Astrocyte (in vitro differentiated cells and primary cell): ENCODE measurements around the gene CDH24. TPM values are rescaled to one million over a fixed set of nuclear protein-coding genes. Genes with fewer than 3 reads are reported as not detected.
A peak's percentile ranks its signal among the peaks of the same experiment; 100 is the strongest.

Experiments used
- DNase-seq: peaks from one replicate; pipeline ENCODE4 v3.0.0-alpha.2; 2010; ENCODE audit warnings: low read depth
- FAIRE-seq: peaks from 2 replicates; lab custom pipeline; 2011; peaks lifted over from hg19 to GRCh38; lab: Jason Lieb, UNC
- H2AFZ ChIP-seq: 2 replicates; pipeline ENCODE4 v1.6.0; 2012; ENCODE audit warnings: low read depth, low read length, inconsistent platforms
- H3K27ac ChIP-seq: 2 replicates; pipeline ENCODE4 v1.5.1; 2011; ENCODE audit warnings: low read depth, low read length, inconsistent platforms
- H3K27me3 ChIP-seq: 2 replicates; pipeline ENCODE4 v1.6.0; 2011; ENCODE audit warnings: low read length, inconsistent platforms; ENCODE audit not compliant: insufficient read depth
- H3K36me3 ChIP-seq: 2 replicates; pipeline ENCODE4 v1.5.1; 2011; ENCODE audit warnings: low read length, inconsistent platforms; ENCODE audit not compliant: insufficient read depth
- H3K4me1 ChIP-seq: 2 replicates; pipeline ENCODE4 v1.5.1; 2011; ENCODE audit warnings: low read length, inconsistent platforms; ENCODE audit not compliant: insufficient read depth
- H3K4me2 ChIP-seq: 2 replicates; pipeline ENCODE4 v1.6.0; 2012; ENCODE audit warnings: low read length, inconsistent platforms
- H3K4me3 ChIP-seq: 2 replicates; pipeline ENCODE4 v1.5.1; 2011; ENCODE audit warnings: low read depth, mild to moderate bottlenecking, low read length, inconsistent platforms; ENCODE audit not compliant: insufficient read depth
- H3K79me2 ChIP-seq: 2 replicates; pipeline ENCODE4 v1.6.0; 2012; ENCODE audit warnings: mild to moderate bottlenecking, low read length, inconsistent platforms; ENCODE audit not compliant: insufficient read depth
- H3K9ac ChIP-seq: 2 replicates; pipeline ENCODE4 v1.6.0; 2012; ENCODE audit warnings: mild to moderate bottlenecking, low read length, inconsistent platforms
- H3K9me3 ChIP-seq: 2 replicates; pipeline ENCODE4 v1.5.1; 2012; ENCODE audit warnings: low read depth, mild to moderate bottlenecking, low read length, inconsistent platforms; ENCODE audit not compliant: insufficient read depth
- H4K20me1 ChIP-seq: 2 replicates; pipeline ENCODE4 v1.6.0; 2012; ENCODE audit warnings: low read length, inconsistent platforms; ENCODE audit not compliant: insufficient read depth
- H3K27ac Mint-ChIP-seq: one replicate; pipeline ENCODE4 v1.8.0; 2021; ENCODE audit warnings: mild to moderate bottlenecking, mixed read lengths; ENCODE audit not compliant: unreplicated experiment
- H3K27me3 Mint-ChIP-seq: one replicate; pipeline ENCODE4 v1.8.0; 2021; ENCODE audit warnings: low read depth, mixed read lengths; ENCODE audit not compliant: unreplicated experiment
- H3K36me3 Mint-ChIP-seq: one replicate; pipeline ENCODE4 v1.8.0; 2021; ENCODE audit warnings: low read depth, mixed read lengths; ENCODE audit not compliant: unreplicated experiment
- H3K4me1 Mint-ChIP-seq: one replicate; pipeline ENCODE4 v1.8.0; 2021; ENCODE audit warnings: low read depth, mixed read lengths; ENCODE audit not compliant: unreplicated experiment
- H3K4me3 Mint-ChIP-seq: one replicate; pipeline ENCODE4 v1.8.0; 2021; ENCODE audit warnings: mild to moderate bottlenecking, moderate library complexity, mixed read lengths; ENCODE audit not compliant: unreplicated experiment
- H3K9me3 Mint-ChIP-seq: one replicate; pipeline ENCODE4 v1.8.0; 2021; ENCODE audit warnings: mild to moderate bottlenecking, mixed read lengths; ENCODE audit not compliant: unreplicated experiment
- EZH2 ChIP-seq: IDR thresholded peaks from 2 replicates; pipeline ENCODE4 v1.6.1; 2012; ENCODE audit warnings: mild to moderate bottlenecking, low read length, inconsistent platforms; ENCODE audit not compliant: insufficient read depth
- total RNA-seq: library from RNA; stranded (reverse); gene quantifications from 2 replicates; pipeline ENCODE4 v1.2.1, GENCODE V29; 2021
- TF ChIP-seq, protein P1 (sequence below): IDR thresholded peaks from 2 replicates; pipeline ENCODE4 v1.5.1; 2011; ENCODE audit warnings: low read depth, mild to moderate bottlenecking, inconsistent platforms, low read length, moderate library complexity; ENCODE audit not compliant: insufficient read depth

Gene CDH24
- total RNA-seq, 1 donor from 2014 or later: 22.2 TPM

DNA sequence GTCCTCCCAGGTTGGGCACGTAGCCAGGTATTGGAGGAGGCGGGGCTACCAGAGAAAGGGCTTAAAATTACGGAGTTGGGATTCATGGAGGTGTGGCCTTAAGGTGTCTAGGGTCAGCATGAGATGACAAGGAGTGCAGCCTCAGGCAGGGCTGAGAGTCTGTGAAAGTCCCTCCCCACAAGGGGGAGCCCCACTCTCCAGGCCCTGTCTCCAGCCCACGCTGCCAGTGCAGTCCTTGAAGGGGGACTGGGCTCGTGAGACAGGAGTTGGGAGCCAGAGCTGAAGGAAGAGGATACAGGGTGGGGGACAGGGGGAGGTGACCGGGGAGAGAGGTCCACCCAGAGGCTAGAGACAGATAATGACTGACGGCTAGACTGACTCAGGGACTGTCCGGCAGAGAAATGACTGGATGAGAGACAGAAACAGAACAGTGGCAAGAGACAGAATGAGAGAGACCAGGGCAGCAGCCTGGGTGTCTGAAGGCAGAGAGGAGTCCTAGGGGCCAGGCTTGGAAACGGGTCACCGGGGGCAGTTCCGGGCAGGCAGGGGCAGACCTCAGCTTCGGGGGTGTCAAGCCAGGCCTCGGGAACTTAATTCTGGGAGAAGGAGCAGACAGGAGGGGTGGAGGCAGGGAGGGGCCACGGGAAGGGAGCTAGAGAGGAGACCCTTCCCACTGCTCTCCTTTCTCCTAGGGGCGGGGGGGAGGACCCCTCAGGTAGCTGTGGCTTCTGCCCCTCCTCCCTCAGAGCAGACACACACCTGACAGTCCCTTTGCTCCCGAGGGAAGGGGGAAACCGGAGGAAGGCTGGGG is 970 bp downstream of the CDH24 start:
- no peaks in the 10 kb centered on the region for H3K9me3 Mint-ChIP-seq
- DNase-seq (peak; percentile 31), FAIRE-seq (peak; percentile 17)
- peak overlapping the region; percentile 57 for H3K4me3 ChIP-seq
- peak overlapping the region; percentile 34 for H3K27ac Mint-ChIP-seq
- no peaks in the 10 kb centered on the region for H3K27me3 ChIP-seq
- peaks cover 22% of the 10 kb centered on the region for H3K36me3 ChIP-seq
- peak overlapping the region; percentile 85 for H3K4me3 Mint-ChIP-seq
- H3K4me2 ChIP-seq: peak overlapping the region; percentile 99
- peaks cover 27% of the 10 kb centered on the region for H4K20me1 ChIP-seq
- no peak overlapping the region for H2AFZ ChIP-seq
- TF ChIP-seq, protein P1, sequence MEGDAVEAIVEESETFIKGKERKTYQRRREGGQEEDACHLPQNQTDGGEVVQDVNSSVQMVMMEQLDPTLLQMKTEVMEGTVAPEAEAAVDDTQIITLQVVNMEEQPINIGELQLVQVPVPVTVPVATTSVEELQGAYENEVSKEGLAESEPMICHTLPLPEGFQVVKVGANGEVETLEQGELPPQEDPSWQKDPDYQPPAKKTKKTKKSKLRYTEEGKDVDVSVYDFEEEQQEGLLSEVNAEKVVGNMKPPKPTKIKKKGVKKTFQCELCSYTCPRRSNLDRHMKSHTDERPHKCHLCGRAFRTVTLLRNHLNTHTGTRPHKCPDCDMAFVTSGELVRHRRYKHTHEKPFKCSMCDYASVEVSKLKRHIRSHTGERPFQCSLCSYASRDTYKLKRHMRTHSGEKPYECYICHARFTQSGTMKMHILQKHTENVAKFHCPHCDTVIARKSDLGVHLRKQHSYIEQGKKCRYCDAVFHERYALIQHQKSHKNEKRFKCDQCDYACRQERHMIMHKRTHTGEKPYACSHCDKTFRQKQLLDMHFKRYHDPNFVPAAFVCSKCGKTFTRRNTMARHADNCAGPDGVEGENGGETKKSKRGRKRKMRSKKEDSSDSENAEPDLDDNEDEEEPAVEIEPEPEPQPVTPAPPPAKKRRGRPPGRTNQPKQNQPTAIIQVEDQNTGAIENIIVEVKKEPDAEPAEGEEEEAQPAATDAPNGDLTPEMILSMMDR: peak; percentile 69
- no peak for TF ChIP-seq EZH2
- H3K36me3 Mint-ChIP-seq: peaks cover 13% of the 10 kb centered on the region
- peak overlapping the region; percentile 74 for H3K9ac ChIP-seq
- H3K4me1 Mint-ChIP-seq: peaks cover 21% of the 10 kb centered on the region
- H3K27ac ChIP-seq: no peak overlapping the region
- H3K4me1 ChIP-seq: peaks cover 19% of the 10 kb centered on the region
- H3K9me3 ChIP-seq: no peaks in the 10 kb centered on the region
- peaks cover 8% of the 10 kb centered on the region for H3K79me2 ChIP-seq
- no peaks in the 10 kb centered on the region for H3K27me3 Mint-ChIP-seq

DNA sequence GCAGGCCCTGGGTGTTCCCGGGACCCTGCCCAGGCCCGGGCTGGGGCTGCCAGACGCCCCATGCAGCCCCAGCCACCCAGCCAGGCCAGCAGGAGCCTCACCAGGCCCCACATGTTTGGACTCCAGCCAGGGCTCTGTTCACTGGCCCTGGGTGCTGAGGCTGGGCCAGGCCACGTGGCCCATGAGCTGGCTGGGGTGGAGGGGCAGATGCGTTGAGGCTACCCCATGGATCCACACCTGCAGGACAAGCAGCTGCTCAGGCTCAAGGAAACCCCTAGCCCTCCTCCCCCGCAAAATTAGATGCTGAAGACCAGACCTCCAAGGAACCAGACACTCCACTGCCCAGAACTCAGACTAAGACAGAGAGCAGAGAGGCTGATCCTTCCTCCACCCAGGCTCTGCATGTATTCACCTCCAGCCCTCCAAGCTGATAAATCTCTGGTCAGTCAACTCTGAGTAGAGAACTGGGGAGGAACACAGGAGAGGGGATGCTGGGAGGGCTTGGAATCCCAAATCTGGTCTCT is 1.6 kb downstream of the CDH24 start:
- Histone ChIP-seq H3K27ac (no peak overlapping the region), H3K36me3 (peaks cover 16% of the 10 kb centered on the region), H3K79me2 (peaks cover 2% of the 10 kb centered on the region), H2AFZ (no peak overlapping the region), H4K20me1 (peaks cover 27% of the 10 kb centered on the region), H3K4me2 (peak overlapping the region; percentile 99), H3K4me1 (peaks cover 19% of the 10 kb centered on the region), H3K27me3 (no peaks in the 10 kb centered on the region), H3K4me3 (no peak overlapping the region), H3K9ac (no peak overlapping the region), H3K9me3 (no peaks in the 10 kb centered on the region)
- TF ChIP-seq EZH2: no peak
- TF ChIP-seq, protein P1: no peak
- H3K27ac Mint-ChIP-seq: peak overlapping the region; percentile 34
- H3K4me1 Mint-ChIP-seq: peaks cover 19% of the 10 kb centered on the region
- peaks cover 8% of the 10 kb centered on the region for H3K36me3 Mint-ChIP-seq
- no peaks in the 10 kb centered on the region for H3K27me3 Mint-ChIP-seq
- FAIRE-seq (no peak), DNase-seq (no peak)
- peak overlapping the region; percentile 85 for H3K4me3 Mint-ChIP-seq
- no peaks in the 10 kb centered on the region for H3K9me3 Mint-ChIP-seq

DNA sequence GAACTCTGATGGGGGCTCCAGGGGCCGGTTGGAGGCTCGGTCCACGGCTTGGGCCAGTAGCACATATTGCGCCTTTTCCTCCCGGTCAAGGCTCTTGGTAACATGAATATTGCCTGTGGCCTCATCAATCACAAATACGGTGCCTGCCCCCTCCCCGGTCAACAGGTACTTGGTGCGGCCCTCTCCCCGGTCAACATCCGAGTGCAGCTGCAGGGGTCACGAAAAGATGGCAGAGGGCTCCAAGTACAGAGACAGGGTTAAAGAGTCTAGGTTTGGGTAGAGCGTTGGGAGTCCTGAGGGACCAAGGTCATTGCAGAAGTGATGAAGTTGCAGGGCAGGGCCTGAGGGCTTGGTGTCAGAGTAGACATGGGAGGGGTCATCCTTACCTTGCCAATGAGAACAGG is 2.2 kb downstream of the CDH24 start:
- no peaks in the 10 kb centered on the region for H3K27me3 Mint-ChIP-seq
- TF ChIP-seq EZH2: no peak
- TF ChIP-seq, protein P1: no peak
- Histone ChIP-seq H3K9ac (no peak overlapping the region), H4K20me1 (peaks cover 27% of the 10 kb centered on the region), H3K4me2 (no peak overlapping the region), H3K27me3 (no peaks in the 10 kb centered on the region), H3K36me3 (peaks cover 10% of the 10 kb centered on the region), H3K4me3 (no peak overlapping the region), H3K79me2 (no peaks in the 10 kb centered on the region), H3K27ac (no peak overlapping the region), H3K9me3 (no peaks in the 10 kb centered on the region), H3K4me1 (peaks cover 19% of the 10 kb centered on the region), H2AFZ (no peak overlapping the region)
- no peak for DNase-seq
- peaks cover 17% of the 10 kb centered on the region for H3K4me1 Mint-ChIP-seq
- no peak overlapping the region for H3K27ac Mint-ChIP-seq
- peaks cover 8% of the 10 kb centered on the region for H3K36me3 Mint-ChIP-seq
- FAIRE-seq: no peak
- no peaks in the 10 kb centered on the region for H3K9me3 Mint-ChIP-seq
- H3K4me3 Mint-ChIP-seq: no peak overlapping the region
